Esophagus muscularis mucosa (tissue), 4 donors: ENCODE results near the gene HCN3. TPM values are rescaled to one million over a fixed set of nuclear protein-coding genes. Genes with fewer than 3 reads are reported as not detected.

Experiments used
- DNase-seq: peaks from one replicate; pipeline ENCODE4 v3.0.0-alpha.2; 2017; ENCODE audit errors: extremely low spot score
- H3K27ac ChIP-seq, 4 donors: fragments of 200-600 bp; sonication (generic); replicated peaks in 1 of 4; 1 replicate in 3 of 4; 2 replicates in 1 of 4; pipeline ENCODE4 v1.5.1; 2016 to 2019; ENCODE audit warnings: mild to moderate bottlenecking in 1 of 4
- H3K27me3 ChIP-seq, 4 donors: fragments of 200-600 bp; sonication (generic); one replicate each; pipeline versions ENCODE4 v1.5.1 to v1.6.0; 2016 to 2019
- H3K36me3 ChIP-seq, 4 donors: fragments of 200-600 bp; sonication (generic); one replicate each; pipeline ENCODE4 v1.5.1; 2016 to 2019
- H3K4me1 ChIP-seq, 4 donors: fragments of 200-600 bp; sonication (generic); one replicate each; pipeline ENCODE4 v1.5.1; 2016 to 2019
- H3K4me3 ChIP-seq, 4 donors: fragments of 200-600 bp; sonication (generic); 1 replicate in 2 of 4; 2 replicates in 2 of 4; pipeline ENCODE4 v1.5.1; 2016 to 2019; ENCODE audit warnings: mild to moderate bottlenecking in 4 of 4, moderate library complexity in 1 of 4
- H3K9me3 ChIP-seq, 4 donors: fragments of 200-600 bp; sonication (generic); 1 replicate in 3 of 4; 2 replicates in 1 of 4; pipeline ENCODE4 v1.5.1; 2016 to 2019
- EP300 ChIP-seq: sonication (generic); formaldehyde crosslinking; IDR thresholded peaks from one replicate; pipeline ENCODE4 v1.6.1; 2017; ENCODE audit warnings: antibody characterized with exemption
- POLR2A ChIP-seq: fragments of 450-650 bp; IDR thresholded peaks from one replicate; pipeline ENCODE4 v1.6.1; 2017; ENCODE audit warnings: antibody characterized with exemption, moderate library complexity, mild to moderate bottlenecking, low read depth
- WGBS: methylation state at CpG from one replicate; pipeline ENCODE4 v1.1.5; 2018; 5-methylcytosine and 5-hydroxymethylcytosine counted together
- intact Hi-C: fragments of 100-400 bp; cut with DNase I; formaldehyde crosslinking; loops from one replicate; pipeline ENCODE4 v1.15.1; 2023
- total RNA-seq, 4 donors: library from RNA; depleted of rRNA; stranded (reverse); fragments of >200 nt; gene quantifications; one replicate each; pipeline versions ENCODE4 v1.1.0 to v1.2.1, GENCODE V29; 2016

HCN3 gene
- total RNA-seq, 4 donors from 2014 or later = 1.0 to 2.1 (median 1.4) TPM

- Histone ChIP-seq H3K36me3 (peaks cover 43 to 89% (median 69%) of the 10 kb centered on the region in 4 donors), H3K27ac (no peak overlapping the region), H3K27me3 (no peaks in the 10 kb centered on the region), H3K4me3 (no peak overlapping the region), H3K4me1 (no peaks in the 10 kb centered on the region), H3K9me3 (no peaks in the 10 kb centered on the region)
- TF ChIP-seq EP300 (no peak), POLR2A (no peak)
- intact Hi-C loops = no loop called here
- DNase-seq = no peak
- 36% methylated on average over 1 of the region's 1 CpG for WGBS
These were observed 57.7 kb downstream of the HCN3 start for GRCh38 chr1:155334962-155335361.

Other genes with a start within 250 kb of the HCN3 start
- gene DCST2, start 243.7 kb upstream of the HCN3 start, total RNA-seq = under 1 TPM in 2 of 4 donors, not detected in 2; 0.11 to 0.19 TPM
- under 1 TPM in 1 of 4 donors, not detected in 3; 0.42 TPM for gene DCST1, start 243.6 kb upstream of the HCN3 start, total RNA-seq
- 100 to 1,000 TPM in 2 of 4 donors, 10 to 100 TPM in 2; 61.5 to 142 (median 115) TPM for gene ADAM15, start 226.1 kb upstream of the HCN3 start, total RNA-seq
- 1 to 10 TPM in 3 of 4 donors, under 1 TPM in 1; 0.83 to 4.5 (median 3.2) TPM for gene EFNA4, start 213.7 kb upstream of the HCN3 start, total RNA-seq
- 1 to 10 TPM in 2 of 4 donors, under 1 TPM in 1, not detected in 1; 0.91 to 1.7 (median 1.7) TPM for gene EFNA3, start 198.6 kb upstream of the HCN3 start, total RNA-seq
- gene EFNA1, start 149.6 kb upstream of the HCN3 start, total RNA-seq = 10 to 100 TPM; 11.2 to 37.3 (median 27.5) TPM
- gene SLC50A1, start 141.6 kb upstream of the HCN3 start, total RNA-seq = 10 to 100 TPM; 13.3 to 18.7 (median 15.2) TPM
- gene DPM3, start 136.9 kb upstream of the HCN3 start, total RNA-seq = 100 to 1,000 TPM in 2 of 4 donors, 10 to 100 TPM in 2; 54.5 to 176 (median 80.6) TPM
- 100 to 1,000 TPM in 2 of 4 donors, 10 to 100 TPM in 2; 76.0 to 146 (median 108) TPM for gene KRTCAP2, start 104.2 kb upstream of the HCN3 start, total RNA-seq
- 1 to 10 TPM in 1 of 4 donors, under 1 TPM in 2, not detected in 1; 0.13 to 1.7 (median 0.17) TPM for gene TRIM46, start 103.6 kb upstream of the HCN3 start, total RNA-seq
- gene THBS3, start 69.6 kb upstream of the HCN3 start, total RNA-seq = 10 to 100 TPM; 16.2 to 37.4 (median 23.4) TPM
- gene MTX1, start 68.8 kb upstream of the HCN3 start, total RNA-seq = 10 to 100 TPM; 34.1 to 52.8 (median 38.0) TPM
- 10 to 100 TPM; 15.1 to 38.7 (median 22.6) TPM for gene ENTREP3, start 22.0 kb upstream of the HCN3 start, total RNA-seq
- gene SCAMP3, start 15.1 kb upstream of the HCN3 start, total RNA-seq = 10 to 100 TPM; 33.6 to 56.0 (median 43.5) TPM
- 10 to 100 TPM; 17.6 to 32.0 (median 25.3) TPM for gene CLK2, start 4.0 kb upstream of the HCN3 start, total RNA-seq
- gene PKLR, start 24.0 kb downstream of the HCN3 start, total RNA-seq = not detected
- 10 to 100 TPM; 70.2 to 97.2 (median 82.0) TPM for gene FDPS, start 31.4 kb downstream of the HCN3 start, total RNA-seq
- 10 to 100 TPM; 15.6 to 35.4 (median 27.2) TPM for gene RUSC1, start 43.4 kb downstream of the HCN3 start, total RNA-seq